ENCODE results near the gene MRPL38. TPM values are rescaled to one million over a fixed set of nuclear protein-coding genes. Genes with fewer than 3 reads are reported as not detected.

MRPL38 gene
- total and polyA plus RNA-seq, 2 donors (not counting 1 experiment from before 2014, with no cell fraction given): 126 to 127 TPM

GRCh38 chr17:75902406-75902805, 2.3 kb downstream of the MRPL38 start:
- no peak overlapping the region for H3K4me3 ChIP-seq (ENCODE audit: control extremely low read depth in 1 of 5, extremely low read depth in 1 of 5, insufficient read depth in 1 of 5, low read depth in 2 of 5, low read length in 4 of 5)
- H3K4me3 Mint-ChIP-seq: no peak overlapping the region
- DNase-seq: no peak
- H3K36me3 ChIP-seq (replicated peaks in 1 of 2; ENCODE audit: control extremely low read depth in 1 of 2, control insufficient read depth in 1 of 2, extremely low read depth in 1 of 2, insufficient read depth in 2 of 2, low read length in 1 of 2): peaks cover 0 to 47% of the 10 kb centered on the region in 2 experiments
- H3K27me3 Mint-ChIP-seq: no peaks in the 10 kb centered on the region
- ChIA-PET CTCF (interaction anchor here (0.6 kb wide), 1 partner anchor 745 kb away, joined by 3 read pairs; no protein-coding TSS in a partner anchor), POLR2A (interaction anchor here (0.6 kb wide), 1 partner anchor 130 kb away, joined by 8 read pairs; no protein-coding TSS in a partner anchor)
- no peak overlapping the region for H3K4me2 ChIP-seq (replicated peaks; ENCODE audit: low read depth, low read length, poor library complexity, severe bottlenecking)
- H2AFZ ChIP-seq (ENCODE audit: insufficient read depth, low read depth, low read length, poor library complexity, severe bottlenecking): no peak overlapping the region
- no peaks in the 10 kb centered on the region for H3K27me3 ChIP-seq (replicated peaks in 1 of 4; ENCODE audit: control extremely low read depth in 1 of 4, control insufficient read depth in 3 of 4, insufficient read depth in 4 of 4, low read length in 3 of 4)
- no peak overlapping the region for H3K27ac ChIP-seq (ENCODE audit: low read length in 2 of 2)
- no peak overlapping the region for H3K9ac ChIP-seq (ENCODE audit: low read length)
- 94% methylated on average over 6 of the region's 6 CpGs for WGBS (ENCODE audit: insufficient coverage)
- intact Hi-C loops (cut with micrococcal nuclease): loop anchor here (10.0 kb wide), 1 partner anchor 362 kb away; the partner anchor contains the start of gene UBALD2
- peaks cover 13% of the 10 kb centered on the region for H3K4me1 Mint-ChIP-seq
- H3K79me2 ChIP-seq (ENCODE audit: control insufficient read depth, insufficient read depth, low read length): peaks cover 17% of the 10 kb centered on the region
- peaks cover 3 to 17% of the 10 kb centered on the region in 2 donors for H3K4me1 ChIP-seq (ENCODE audit: control insufficient read depth in 2 of 2, insufficient read depth in 2 of 2, low read length in 2 of 2)
- H3K27ac Mint-ChIP-seq: no peak overlapping the region
- no peak for TF ChIP-seq CTCF (IDR thresholded peaks at IDR 0.05)
- TF ChIP-seq EZH2 (IDR thresholded peaks at IDR 0.05; ENCODE audit: borderline replicate concordance, insufficient read depth, low read depth, low read length, poor library complexity, severe bottlenecking): no peak
- H4K20me1 ChIP-seq (ENCODE audit: control insufficient read depth, insufficient read depth, low read length, poor library complexity, severe bottlenecking): peaks cover 14% of the 10 kb centered on the region
- no peaks in the 10 kb centered on the region for H3K9me3 ChIP-seq (ENCODE audit: control extremely low read depth in 1 of 3, control insufficient read depth in 2 of 3, insufficient read depth in 1 of 3, low read length in 2 of 3)
- no peaks in the 10 kb centered on the region for H3K9me3 Mint-ChIP-seq (ENCODE audit: insufficient read depth)
- ATAC-seq (ENCODE audit: low read depth): no peak

GRCh38 chr17:75901727-75902126, 3.0 kb downstream of the MRPL38 start:
- Histone ChIP-seq H3K9me3 (ENCODE audit: control extremely low read depth in 1 of 3, control insufficient read depth in 2 of 3, insufficient read depth in 1 of 3, low read length in 2 of 3) (no peaks in the 10 kb centered on the region), H3K9ac (ENCODE audit: low read length) (no peak overlapping the region), H3K79me2 (ENCODE audit: control insufficient read depth, insufficient read depth, low read length) (peaks cover 17% of the 10 kb centered on the region), H3K4me1 (ENCODE audit: control insufficient read depth in 2 of 2, insufficient read depth in 2 of 2, low read length in 2 of 2) (peaks cover 7 to 22% of the 10 kb centered on the region in 2 donors), H3K36me3 (replicated peaks in 1 of 2; ENCODE audit: control extremely low read depth in 1 of 2, control insufficient read depth in 1 of 2, extremely low read depth in 1 of 2, insufficient read depth in 2 of 2, low read length in 1 of 2) (peaks cover 0 to 48% of the 10 kb centered on the region in 2 experiments), H4K20me1 (ENCODE audit: control insufficient read depth, insufficient read depth, low read length, poor library complexity, severe bottlenecking) (peaks cover 14% of the 10 kb centered on the region), H3K4me2 (replicated peaks; ENCODE audit: low read depth, low read length, poor library complexity, severe bottlenecking) (no peak overlapping the region), H3K4me3 (ENCODE audit: control extremely low read depth in 1 of 5, extremely low read depth in 1 of 5, insufficient read depth in 1 of 5, low read depth in 2 of 5, low read length in 4 of 5) (no peak overlapping the region), H3K27ac (ENCODE audit: low read length in 2 of 2) (no peak overlapping the region), H3K27me3 (replicated peaks in 1 of 4; ENCODE audit: control extremely low read depth in 1 of 4, control insufficient read depth in 3 of 4, insufficient read depth in 4 of 4, low read length in 3 of 4) (no peaks in the 10 kb centered on the region), H2AFZ (ENCODE audit: insufficient read depth, low read depth, low read length, poor library complexity, severe bottlenecking) (no peak overlapping the region)
- intact Hi-C loops (cut with micrococcal nuclease): loop anchor here (10.0 kb wide), 1 partner anchor 363 kb away; the partner anchor contains the start of gene UBALD2
- POLR2A ChIA-PET: interaction anchor here (0.6 kb wide), 1 partner anchor 681 kb away, joined by 4 read pairs; no protein-coding TSS in a partner anchor
- TF ChIP-seq CTCF (IDR thresholded peaks at IDR 0.05) (no peak), EZH2 (IDR thresholded peaks at IDR 0.05; ENCODE audit: borderline replicate concordance, insufficient read depth, low read depth, low read length, poor library complexity, severe bottlenecking) (no peak)
- H3K27ac Mint-ChIP-seq: no peak overlapping the region
- DNase-seq (no peak), ATAC-seq (ENCODE audit: low read depth) (no peak)
- H3K27me3 Mint-ChIP-seq: no peaks in the 10 kb centered on the region
- CTCF ChIA-PET: interaction anchor here (0.6 kb wide), 2 partner anchors 153 to 745 kb away, joined by 3 to 4 read pairs; no protein-coding TSS in a partner anchor
- peaks cover 15% of the 10 kb centered on the region for H3K4me1 Mint-ChIP-seq
- 98% methylated on average over 15 of the region's 18 CpGs for WGBS (ENCODE audit: insufficient coverage)
- H3K4me3 Mint-ChIP-seq: no peak overlapping the region
- no peaks in the 10 kb centered on the region for H3K9me3 Mint-ChIP-seq (ENCODE audit: insufficient read depth)
